Lower leg skin (tissue), 3 donors: Measurements from ENCODE around the gene TNNT1.

Experiments used
- POLR2A ChIP-seq, 2 donors: fragments of 450-650 bp; IDR thresholded peaks; one replicate each; pipeline ENCODE4 v1.6.1; 2016 to 2017; ENCODE audit warnings: antibody characterized with exemption in 2 of 2, mild to moderate bottlenecking in 1 of 2, moderate library complexity in 1 of 2
- TF ChIP-seq, protein P1 (sequence below), 3 donors: fragments of 450-650 bp; IDR thresholded peaks; one replicate each; pipeline ENCODE4 v1.5.1; 2016; ENCODE audit warnings: antibody characterized with exemption in 3 of 3, mild to moderate bottlenecking in 3 of 3, moderate library complexity in 2 of 3

- TF ChIP-seq, protein P1, sequence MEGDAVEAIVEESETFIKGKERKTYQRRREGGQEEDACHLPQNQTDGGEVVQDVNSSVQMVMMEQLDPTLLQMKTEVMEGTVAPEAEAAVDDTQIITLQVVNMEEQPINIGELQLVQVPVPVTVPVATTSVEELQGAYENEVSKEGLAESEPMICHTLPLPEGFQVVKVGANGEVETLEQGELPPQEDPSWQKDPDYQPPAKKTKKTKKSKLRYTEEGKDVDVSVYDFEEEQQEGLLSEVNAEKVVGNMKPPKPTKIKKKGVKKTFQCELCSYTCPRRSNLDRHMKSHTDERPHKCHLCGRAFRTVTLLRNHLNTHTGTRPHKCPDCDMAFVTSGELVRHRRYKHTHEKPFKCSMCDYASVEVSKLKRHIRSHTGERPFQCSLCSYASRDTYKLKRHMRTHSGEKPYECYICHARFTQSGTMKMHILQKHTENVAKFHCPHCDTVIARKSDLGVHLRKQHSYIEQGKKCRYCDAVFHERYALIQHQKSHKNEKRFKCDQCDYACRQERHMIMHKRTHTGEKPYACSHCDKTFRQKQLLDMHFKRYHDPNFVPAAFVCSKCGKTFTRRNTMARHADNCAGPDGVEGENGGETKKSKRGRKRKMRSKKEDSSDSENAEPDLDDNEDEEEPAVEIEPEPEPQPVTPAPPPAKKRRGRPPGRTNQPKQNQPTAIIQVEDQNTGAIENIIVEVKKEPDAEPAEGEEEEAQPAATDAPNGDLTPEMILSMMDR (IDR thresholded peaks at IDR 0.05) = no peak
- TF ChIP-seq POLR2A (IDR thresholded peaks at IDR 0.05) = no peak
Observed at GRCh38 chr19:55092423-55093318, 56.3 kb downstream of the TNNT1 start.
